Loucy (cell line): ENCODE results near the gene MYL10.

Experiments used
- H2AFZ ChIP-seq: fragments of 200-600 bp; sonication (generic); 2 replicates; pipeline ENCODE4 v1.6.0; 2016; ENCODE audit warnings: antibody characterized with exemption, mild to moderate bottlenecking, low read length, moderate library complexity
- H3F3A ChIP-seq: fragments of 200-600 bp; 2 replicates; pipeline ENCODE4 v1.6.0; 2016; ENCODE audit warnings: antibody characterized with exemption, low read depth, mild to moderate bottlenecking
- H3K27me3 ChIP-seq: fragments of 200-600 bp; sonication (generic); 2 replicates; pipeline ENCODE4 v1.6.1; 2014; ENCODE audit warnings: low read length, mild to moderate bottlenecking; ENCODE audit not compliant: insufficient read depth, poor library complexity, severe bottlenecking
- H3K36me3 ChIP-seq: fragments of 200-600 bp; sonication (generic); 2 replicates; pipeline ENCODE4 v1.6.1; 2016; ENCODE audit warnings: low read length; ENCODE audit not compliant: insufficient read depth
- H3K4me1 ChIP-seq: fragments of 200-600 bp; sonication (generic); 2 replicates; pipeline ENCODE4 v1.5.1; 2014; ENCODE audit warnings: low read length, mild to moderate bottlenecking; ENCODE audit not compliant: insufficient read depth, poor library complexity, severe bottlenecking
- H3K4me2 ChIP-seq: fragments of 200-600 bp; sonication (generic); 2 replicates; pipeline ENCODE4 v1.6.0; 2014; ENCODE audit warnings: antibody characterized with exemption, low read length, low read depth, mild to moderate bottlenecking; ENCODE audit not compliant: poor library complexity, severe bottlenecking
- H3K4me3 ChIP-seq: fragments of 200-600 bp; sonication (generic); 2 replicates; pipeline ENCODE4 v1.5.1; 2014; ENCODE audit warnings: low read length, mild to moderate bottlenecking, mixed read lengths; ENCODE audit not compliant: poor library complexity, severe bottlenecking
- H3K79me2 ChIP-seq: fragments of 200-600 bp; sonication (generic); 2 replicates; pipeline ENCODE4 v1.6.1; 2014; ENCODE audit warnings: low read length; ENCODE audit not compliant: insufficient read depth
- H3K9ac ChIP-seq: fragments of 200-600 bp; sonication (generic); 2 replicates; pipeline ENCODE4 v1.6.0; 2014; ENCODE audit warnings: mild to moderate bottlenecking, low read depth, low read length, moderate library complexity; ENCODE audit not compliant: poor library complexity, severe bottlenecking
- H3K9me2 ChIP-seq: fragments of 200-600 bp; sonication (generic); replicated peaks from 2 replicates; pipeline ENCODE4 v1.6.1; 2016; ENCODE audit warnings: low read depth, low read length, mixed read lengths
- H3K9me3 ChIP-seq: fragments of 200-600 bp; sonication (generic); 2 replicates; pipeline ENCODE4 v1.6.1; 2014; ENCODE audit warnings: mild to moderate bottlenecking, antibody characterized with exemption, low read length, low read depth; ENCODE audit not compliant: insufficient read depth
- H4K20me1 ChIP-seq: fragments of 200-600 bp; sonication (generic); 2 replicates; pipeline ENCODE4 v1.6.0; 2014; ENCODE audit warnings: antibody characterized with exemption, low read length, mild to moderate bottlenecking; ENCODE audit not compliant: insufficient read depth, poor library complexity, severe bottlenecking
- EZH2phosphoT487 ChIP-seq: fragments of 200-600 bp; IDR thresholded peaks from 2 replicates; pipeline ENCODE4 v1.6.1; 2018; ENCODE audit warnings: antibody characterized with exemption, mild to moderate bottlenecking, moderate library complexity, borderline replicate concordance
- TF ChIP-seq, protein P1 (sequence below): fragments of 200-600 bp; sonication (generic); conservative IDR thresholded peaks from 2 replicates; pipeline ENCODE4 v1.5.1; 2014; ENCODE audit warnings: mild to moderate bottlenecking, antibody characterized with exemption, low read length

Gene MYL10

DNA sequence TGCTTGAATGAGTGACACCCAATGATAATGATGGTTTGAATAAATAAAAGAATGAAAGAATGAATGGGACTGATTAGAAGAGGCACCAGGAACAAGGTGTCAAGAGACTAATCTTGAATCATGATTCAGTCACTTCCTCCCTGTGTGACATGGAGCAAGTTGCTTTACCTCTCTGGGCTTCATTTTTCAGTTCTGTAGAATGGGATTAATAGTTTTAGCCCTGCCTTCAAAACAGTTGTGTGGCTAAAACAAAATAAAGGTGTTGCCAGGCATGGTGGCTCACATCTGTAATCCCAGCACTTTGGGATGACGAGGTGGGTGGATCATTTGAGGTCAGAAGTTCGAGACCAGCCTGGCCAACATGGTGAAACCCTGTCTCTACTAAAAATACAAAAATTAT is 37.6 kb downstream of the MYL10 start:
- Histone ChIP-seq H2AFZ (no peak overlapping the region), H3K4me3 (no peak overlapping the region), H3K36me3 (no peaks in the 10 kb centered on the region), H3K9me3 (no peaks in the 10 kb centered on the region), H3K27me3 (no peaks in the 10 kb centered on the region), H3K79me2 (no peaks in the 10 kb centered on the region), H4K20me1 (no peaks in the 10 kb centered on the region), H3K4me2 (no peak overlapping the region), H3K9me2 (no peaks in the 10 kb centered on the region), H3K9ac (no peak overlapping the region), H3K4me1 (no peaks in the 10 kb centered on the region), H3F3A (no peaks in the 10 kb centered on the region)
- no peak for TF ChIP-seq EZH2phosphoT487
- TF ChIP-seq, protein P1, sequence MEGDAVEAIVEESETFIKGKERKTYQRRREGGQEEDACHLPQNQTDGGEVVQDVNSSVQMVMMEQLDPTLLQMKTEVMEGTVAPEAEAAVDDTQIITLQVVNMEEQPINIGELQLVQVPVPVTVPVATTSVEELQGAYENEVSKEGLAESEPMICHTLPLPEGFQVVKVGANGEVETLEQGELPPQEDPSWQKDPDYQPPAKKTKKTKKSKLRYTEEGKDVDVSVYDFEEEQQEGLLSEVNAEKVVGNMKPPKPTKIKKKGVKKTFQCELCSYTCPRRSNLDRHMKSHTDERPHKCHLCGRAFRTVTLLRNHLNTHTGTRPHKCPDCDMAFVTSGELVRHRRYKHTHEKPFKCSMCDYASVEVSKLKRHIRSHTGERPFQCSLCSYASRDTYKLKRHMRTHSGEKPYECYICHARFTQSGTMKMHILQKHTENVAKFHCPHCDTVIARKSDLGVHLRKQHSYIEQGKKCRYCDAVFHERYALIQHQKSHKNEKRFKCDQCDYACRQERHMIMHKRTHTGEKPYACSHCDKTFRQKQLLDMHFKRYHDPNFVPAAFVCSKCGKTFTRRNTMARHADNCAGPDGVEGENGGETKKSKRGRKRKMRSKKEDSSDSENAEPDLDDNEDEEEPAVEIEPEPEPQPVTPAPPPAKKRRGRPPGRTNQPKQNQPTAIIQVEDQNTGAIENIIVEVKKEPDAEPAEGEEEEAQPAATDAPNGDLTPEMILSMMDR = no peak

DNA sequence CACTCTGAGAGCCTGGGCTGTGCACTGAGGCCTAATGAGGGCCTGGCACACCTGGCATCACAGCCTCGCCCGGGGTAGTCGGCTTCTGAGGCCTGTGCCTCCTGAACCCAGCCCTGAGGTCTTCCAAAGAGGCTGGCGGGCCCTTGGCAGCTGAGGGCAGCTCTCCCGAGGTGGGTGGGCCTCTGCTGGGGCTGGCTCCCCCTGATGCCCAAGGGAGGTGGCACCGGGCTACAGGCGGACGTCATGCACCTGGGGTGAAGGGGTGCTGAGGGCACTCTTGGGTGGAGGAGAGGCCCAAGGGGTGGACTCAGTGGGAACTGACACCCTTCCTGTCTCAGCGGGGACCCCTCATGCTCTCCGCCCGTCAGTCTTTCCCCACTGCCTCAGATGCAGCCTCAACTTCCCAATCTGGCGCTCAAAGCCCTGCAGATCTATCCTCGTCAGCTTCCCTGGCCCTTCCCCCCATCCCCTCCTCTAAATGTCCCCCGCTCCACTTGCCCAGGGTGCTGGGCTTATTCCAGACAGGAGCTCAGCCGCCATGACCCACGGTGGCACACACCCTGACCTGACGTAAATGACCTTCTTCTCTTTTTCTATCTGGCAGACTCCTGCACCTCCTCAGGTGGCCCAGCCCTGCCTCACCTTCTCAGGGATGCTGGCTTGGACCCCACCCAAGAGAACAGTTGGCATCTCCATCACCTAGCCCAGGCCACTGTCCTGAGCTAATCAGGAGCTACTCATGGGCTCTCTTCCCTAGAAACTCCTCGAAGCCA is 38.2 kb downstream of the MYL10 start:
- Histone ChIP-seq H3F3A (no peaks in the 10 kb centered on the region), H3K9ac (no peak overlapping the region), H4K20me1 (no peaks in the 10 kb centered on the region), H3K4me3 (no peak overlapping the region), H3K27me3 (no peaks in the 10 kb centered on the region), H3K4me2 (no peak overlapping the region), H3K36me3 (no peaks in the 10 kb centered on the region), H3K9me3 (no peaks in the 10 kb centered on the region), H2AFZ (no peak overlapping the region), H3K79me2 (no peaks in the 10 kb centered on the region), H3K4me1 (no peaks in the 10 kb centered on the region), H3K9me2 (no peaks in the 10 kb centered on the region)
- TF ChIP-seq, protein P1 = no peak
- no peak for TF ChIP-seq EZH2phosphoT487

DNA sequence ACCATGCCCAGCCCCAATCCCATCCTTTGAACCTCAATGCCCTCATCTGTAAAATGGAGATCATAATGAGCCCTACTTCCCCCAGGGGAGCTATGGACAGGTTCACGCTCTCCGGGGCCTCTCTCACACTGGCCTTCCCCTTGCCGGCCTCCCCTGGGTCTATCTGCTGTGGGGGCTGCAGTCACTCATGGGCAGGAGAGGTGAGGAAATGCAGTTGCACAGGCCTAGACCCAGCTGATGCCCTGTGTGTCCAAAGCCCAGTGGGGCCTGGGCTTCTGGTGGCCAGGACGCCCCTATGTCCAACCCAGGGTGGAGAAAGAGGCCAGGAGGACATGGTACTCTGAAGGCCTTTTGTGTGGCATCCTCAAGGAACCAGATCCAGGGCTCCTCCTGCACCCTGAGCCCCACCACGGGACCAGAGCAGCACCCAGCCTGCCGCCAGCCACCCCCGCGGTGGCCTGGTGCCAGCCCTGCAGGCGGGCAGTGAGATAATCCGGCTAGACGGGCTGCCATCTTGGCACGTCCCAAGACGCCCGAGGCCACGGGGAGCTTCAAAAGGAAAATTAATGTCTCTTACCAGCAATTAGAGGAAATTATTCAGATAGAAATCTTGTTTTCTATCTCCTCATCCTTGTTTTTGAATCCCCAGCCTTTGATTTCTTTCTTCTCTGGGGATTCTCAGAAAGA is 39.0 kb downstream of the MYL10 start:
- Histone ChIP-seq H3K4me2 (no peak overlapping the region), H3K9ac (no peak overlapping the region), H3K79me2 (no peaks in the 10 kb centered on the region), H3K36me3 (no peaks in the 10 kb centered on the region), H3K4me3 (no peak overlapping the region), H3F3A (no peaks in the 10 kb centered on the region), H2AFZ (no peak overlapping the region), H3K9me2 (no peaks in the 10 kb centered on the region), H3K4me1 (no peaks in the 10 kb centered on the region), H3K27me3 (no peaks in the 10 kb centered on the region), H4K20me1 (no peaks in the 10 kb centered on the region), H3K9me3 (no peaks in the 10 kb centered on the region)
- no peak for TF ChIP-seq EZH2phosphoT487
